Measurements from ENCODE around the gene AKAIN1. TPM values are rescaled to one million over a fixed set of nuclear protein-coding genes. Genes with fewer than 3 reads are reported as not detected.

Gene AKAIN1
- total and polyA plus RNA-seq, 2 experiments from 2014 or later = not detected

GRCh38 chr18:5145168-5145825, 51.8 kb downstream of the AKAIN1 start (continued):
- TF ChIP-seq ZNF462 (CRISPR knock-in tag; IDR thresholded peaks at IDR 0.05) (no peak), ETS1 (IDR thresholded peaks at IDR 0.05) (no peak), POLR2AphosphoS5 (IDR thresholded peaks at IDR 0.05; ENCODE audit: low read depth) (no peak), EZH2phosphoT487 (IDR thresholded peaks at IDR 0.05; ENCODE audit: unreplicated experiment) (no peak), CTCF (conservative IDR thresholded peaks at IDR 0.05; ENCODE audit: low read depth in 2 of 2) (no peak)

GRCh38 chr18:5144629-5145028, 52.4 kb downstream of the AKAIN1 start:
- no peak overlapping the region for H3K27ac ChIP-seq (ENCODE audit: low read depth)
- H3K4me1 ChIP-seq (ENCODE audit: insufficient read depth) = no peaks in the 10 kb centered on the region
- ATAC-seq (no peak), DNase-seq (ENCODE audit: low spot score) (no peak)
- Mint-ChIP-seq H3K4me3 (no peak overlapping the region), H3K27ac (no peak overlapping the region), H3K9me3 (peaks cover 4% of the 10 kb centered on the region; the same call in 2 of the 3 replicates), H3K27me3 (ENCODE audit: insufficient read depth, low read depth, poor library complexity) (peaks cover under 1% of the 10 kb centered on the region), H3K36me3 (ENCODE audit: low read depth) (no peaks in the 10 kb centered on the region), H3K4me1 (no peaks in the 10 kb centered on the region)
- no peaks in the 10 kb centered on the region for H3K27me3 ChIP-seq (ENCODE audit: insufficient read depth)
- H3K4me2 ChIP-seq = no peak overlapping the region
- H3K4me3 ChIP-seq = no peak overlapping the region
- H4K20me1 ChIP-seq (replicated peaks; ENCODE audit: insufficient read depth) = no peaks in the 10 kb centered on the region
- H2AFZ ChIP-seq = peak overlapping the region; percentile 6; the same call in 1 of the 2 replicates
- H3F3A ChIP-seq (replicated peaks; ENCODE audit: low read depth) = no peaks in the 10 kb centered on the region
- H3K79me2 ChIP-seq (replicated peaks; ENCODE audit: insufficient read depth) = no peaks in the 10 kb centered on the region
- H3K9me2 ChIP-seq (ENCODE audit: insufficient read depth) = no peaks in the 10 kb centered on the region
- no peaks in the 10 kb centered on the region for H3K36me3 ChIP-seq (ENCODE audit: insufficient read depth)
- TF ChIP-seq ZNF462 (CRISPR knock-in tag; IDR thresholded peaks at IDR 0.05) = no peak
- TF ChIP-seq POLR2AphosphoS5 (IDR thresholded peaks at IDR 0.05; ENCODE audit: low read depth) = no peak

All from GM23338 (cell line).